ENCODE data around the gene ZCCHC4. TPM values are rescaled to one million over a fixed set of nuclear protein-coding genes. Genes with fewer than 3 reads are reported as not detected.

ZCCHC4 gene
- total RNA-seq, 5 donors from 2014 or later (not counting 1 experiment from before 2014, with no cell fraction given), result 10.6 to 12.9 (median 12.0) TPM

GRCh38 chr4:25290490-25291067 is 22.0 kb upstream of the ZCCHC4 start:
- WGBS (ENCODE audit: insufficient coverage), result 92% methylated on average over 7 of the region's 11 CpGs
- H3K9me3 ChIP-seq, result no peaks in the 10 kb centered on the region
- no peak overlapping the region for H3K4me3 ChIP-seq (ENCODE audit: control insufficient read depth in 1 of 2, extremely low read depth in 1 of 2, low read length in 1 of 2)
- H3K36me3 ChIP-seq (ENCODE audit: control insufficient read depth in 2 of 2, extremely low read depth in 1 of 2, insufficient read depth in 1 of 2, low read length in 1 of 2), result no peaks in the 10 kb centered on the region
- no peak overlapping the region for H3K4me3 Mint-ChIP-seq
- no peak overlapping the region for H3K27ac ChIP-seq (ENCODE audit: low read length)
- POLR2A ChIA-PET, result interaction anchor here in 1 of 2 donors (0.7 kb wide), 1 partner anchor 18 kb away, joined by 5 read pairs; no protein-coding TSS in a partner anchor
- H3K27ac Mint-ChIP-seq, result no peak overlapping the region
- H3K36me3 Mint-ChIP-seq, result peaks cover 6% of the 10 kb centered on the region
- H3K4me1 Mint-ChIP-seq, result no peaks in the 10 kb centered on the region
- H3K4me1 ChIP-seq (ENCODE audit: control insufficient read depth in 1 of 2, extremely low read depth in 1 of 2, insufficient read depth in 2 of 2, low read length in 2 of 2), result no peaks in the 10 kb centered on the region
- peaks cover 0 to 2% of the 10 kb centered on the region in 2 experiments for H3K27me3 ChIP-seq (replicated peaks in 1 of 2; ENCODE audit: control insufficient read depth in 2 of 2, extremely low read depth in 1 of 2, insufficient read depth in 2 of 2, low read length in 1 of 2)
- peaks cover 4 to 7% of the 10 kb centered on the region in 2 donors for H3K27me3 Mint-ChIP-seq
- DNase-seq (no peak), ATAC-seq (replicated peaks in 1 of 4) (no peak)
- CTCF ChIA-PET, result no interaction called here
- peaks cover 11% of the 10 kb centered on the region in 3 donors for H3K9me3 Mint-ChIP-seq

- H3K9me3 Mint-ChIP-seq, result peaks cover 11% of the 10 kb centered on the region in 3 donors
- H3K4me3 ChIP-seq (ENCODE audit: control insufficient read depth in 1 of 2, extremely low read depth in 1 of 2, low read length in 1 of 2), result no peak overlapping the region
- H3K27me3 ChIP-seq (replicated peaks in 1 of 2; ENCODE audit: control insufficient read depth in 2 of 2, extremely low read depth in 1 of 2, insufficient read depth in 2 of 2, low read length in 1 of 2), result peaks cover 0 to 2% of the 10 kb centered on the region in 2 experiments
- no peaks in the 10 kb centered on the region for H3K36me3 ChIP-seq (ENCODE audit: control insufficient read depth in 2 of 2, extremely low read depth in 1 of 2, insufficient read depth in 1 of 2, low read length in 1 of 2)
- DNase-seq (no peak), ATAC-seq (replicated peaks in 1 of 4) (no peak)
- no peaks in the 10 kb centered on the region for H3K4me1 Mint-ChIP-seq
- H3K4me3 Mint-ChIP-seq, result no peak overlapping the region
- H3K36me3 Mint-ChIP-seq, result peaks cover 6% of the 10 kb centered on the region
- H3K9me3 ChIP-seq, result no peaks in the 10 kb centered on the region
- ChIA-PET POLR2A (interaction anchor here in 1 of 2 donors (0.7 kb wide), 1 partner anchor 114 kb away, joined by 3 read pairs; no protein-coding TSS in a partner anchor), CTCF (no interaction called here)
- H3K27ac ChIP-seq (ENCODE audit: low read length), result no peak overlapping the region
- H3K4me1 ChIP-seq (ENCODE audit: control insufficient read depth in 1 of 2, extremely low read depth in 1 of 2, insufficient read depth in 2 of 2, low read length in 2 of 2), result no peaks in the 10 kb centered on the region
- no peak overlapping the region for H3K27ac Mint-ChIP-seq
- 82% methylated on average over 6 of the region's 12 CpGs for WGBS (ENCODE audit: insufficient coverage)
- peaks cover 4 to 7% of the 10 kb centered on the region in 2 donors for H3K27me3 Mint-ChIP-seq
Measured at GRCh38 chr4:25291158-25291733, 21.3 kb upstream of the ZCCHC4 start.

GRCh38 chr4:25297528-25298242 is 14.9 kb upstream of the ZCCHC4 start:
- peaks cover 12% of the 10 kb centered on the region in 2 donors for H3K27me3 Mint-ChIP-seq
- no peak overlapping the region for H3K4me3 ChIP-seq (ENCODE audit: control insufficient read depth in 1 of 2, extremely low read depth in 1 of 2, low read length in 1 of 2)
- no peaks in the 10 kb centered on the region for H3K4me1 Mint-ChIP-seq

GRCh38 chr4:25299476-25300203 is 12.9 kb upstream of the ZCCHC4 start:
- ChIA-PET CTCF (interaction anchor here (0.5 to 1.6 kb wide), 2 partner anchors 13 to 169 kb away, joined by 3 to 6 read pairs; no protein-coding TSS in a partner anchor), POLR2A (no interaction called here)
- peaks cover 0 to 11% of the 10 kb centered on the region in 2 experiments for H3K27me3 ChIP-seq (replicated peaks in 1 of 2; ENCODE audit: control insufficient read depth in 2 of 2, extremely low read depth in 1 of 2, insufficient read depth in 2 of 2, low read length in 1 of 2)
- no peak overlapping the region for H3K4me3 ChIP-seq (ENCODE audit: control insufficient read depth in 1 of 2, extremely low read depth in 1 of 2, low read length in 1 of 2)
- no peak overlapping the region for H3K4me3 Mint-ChIP-seq
- 63% methylated on average over 5 of the region's 10 CpGs for WGBS (ENCODE audit: insufficient coverage)
- ATAC-seq (replicated peaks in 1 of 4) (no peak), DNase-seq (no peak)
- H3K27ac ChIP-seq (ENCODE audit: low read length), result no peak overlapping the region
- no peaks in the 10 kb centered on the region for H3K36me3 ChIP-seq (ENCODE audit: control insufficient read depth in 2 of 2, extremely low read depth in 1 of 2, insufficient read depth in 1 of 2, low read length in 1 of 2)
- no peaks in the 10 kb centered on the region for H3K36me3 Mint-ChIP-seq
- no peaks in the 10 kb centered on the region for H3K4me1 Mint-ChIP-seq
- peaks cover 16 to 21% of the 10 kb centered on the region in 2 donors for H3K27me3 Mint-ChIP-seq
- no peaks in the 10 kb centered on the region for H3K9me3 ChIP-seq
- H3K4me1 ChIP-seq (ENCODE audit: control insufficient read depth in 1 of 2, extremely low read depth in 1 of 2, insufficient read depth in 2 of 2, low read length in 2 of 2), result no peaks in the 10 kb centered on the region
- no peaks in the 10 kb centered on the region for H3K9me3 Mint-ChIP-seq
- no peak overlapping the region for H3K27ac Mint-ChIP-seq

More at GRCh38 chr4:25297528-25298242, 14.9 kb upstream of the ZCCHC4 start:
- peaks cover 0 to 13% of the 10 kb centered on the region in 2 experiments for H3K27me3 ChIP-seq (replicated peaks in 1 of 2; ENCODE audit: control insufficient read depth in 2 of 2, extremely low read depth in 1 of 2, insufficient read depth in 2 of 2, low read length in 1 of 2)
- no peaks in the 10 kb centered on the region for H3K4me1 ChIP-seq (ENCODE audit: control insufficient read depth in 1 of 2, extremely low read depth in 1 of 2, insufficient read depth in 2 of 2, low read length in 2 of 2)
- WGBS (ENCODE audit: insufficient coverage), result no CpG with 5 or more reads among the region's 5 CpGs
- H3K36me3 ChIP-seq (ENCODE audit: control insufficient read depth in 2 of 2, extremely low read depth in 1 of 2, insufficient read depth in 1 of 2, low read length in 1 of 2), result no peaks in the 10 kb centered on the region
- H3K27ac Mint-ChIP-seq, result no peak overlapping the region
- H3K4me3 Mint-ChIP-seq, result no peak overlapping the region
- ChIA-PET CTCF (no interaction called here), POLR2A (no interaction called here)
- H3K9me3 Mint-ChIP-seq, result no peaks in the 10 kb centered on the region
- H3K36me3 Mint-ChIP-seq, result no peaks in the 10 kb centered on the region
- H3K27ac ChIP-seq (ENCODE audit: low read length), result no peak overlapping the region
- no peaks in the 10 kb centered on the region for H3K9me3 ChIP-seq
- no peak for DNase-seq
- ATAC-seq (replicated peaks in 1 of 4), result no peak

GRCh38 chr4:25301471-25301870 is 11.1 kb upstream of the ZCCHC4 start:
- ChIA-PET CTCF (no interaction called here), POLR2A (no interaction called here)
- Mint-ChIP-seq H3K36me3 (no peaks in the 10 kb centered on the region), H3K4me1 (no peaks in the 10 kb centered on the region), H3K27me3 (peaks cover 16 to 20% of the 10 kb centered on the region in 2 donors), H3K27ac (no peak overlapping the region), H3K9me3 (no peaks in the 10 kb centered on the region), H3K4me3 (no peak overlapping the region)
- Histone ChIP-seq H3K9me3 (no peaks in the 10 kb centered on the region), H3K4me1 (ENCODE audit: control insufficient read depth in 1 of 2, extremely low read depth in 1 of 2, insufficient read depth in 2 of 2, low read length in 2 of 2) (no peaks in the 10 kb centered on the region), H3K27ac (ENCODE audit: low read length) (no peak overlapping the region), H3K36me3 (ENCODE audit: control insufficient read depth in 2 of 2, extremely low read depth in 1 of 2, insufficient read depth in 1 of 2, low read length in 1 of 2) (no peaks in the 10 kb centered on the region), H3K4me3 (ENCODE audit: control insufficient read depth in 1 of 2, extremely low read depth in 1 of 2, low read length in 1 of 2) (no peak overlapping the region), H3K27me3 (replicated peaks in 1 of 2; ENCODE audit: control insufficient read depth in 2 of 2, extremely low read depth in 1 of 2, insufficient read depth in 2 of 2, low read length in 1 of 2) (peaks cover 0 to 15% of the 10 kb centered on the region in 2 experiments)
- DNase-seq, result no peak
- ATAC-seq (replicated peaks in 1 of 4), result no peak
- 90% methylated on average over 1 of the region's 4 CpGs for WGBS (ENCODE audit: insufficient coverage)

- peaks cover 0 to 19% of the 10 kb centered on the region in 2 experiments for H3K27me3 ChIP-seq (replicated peaks in 1 of 2; ENCODE audit: control insufficient read depth in 2 of 2, extremely low read depth in 1 of 2, insufficient read depth in 2 of 2, low read length in 1 of 2)
- Mint-ChIP-seq H3K9me3 (no peaks in the 10 kb centered on the region), H3K4me3 (no peak overlapping the region), H3K27me3 (peaks cover 16 to 25% of the 10 kb centered on the region in 2 donors), H3K36me3 (no peaks in the 10 kb centered on the region), H3K4me1 (no peaks in the 10 kb centered on the region), H3K27ac (no peak overlapping the region)
- no peaks in the 10 kb centered on the region for H3K36me3 ChIP-seq (ENCODE audit: control insufficient read depth in 2 of 2, extremely low read depth in 1 of 2, insufficient read depth in 1 of 2, low read length in 1 of 2)
- DNase-seq, result no peak
- ChIA-PET POLR2A (interaction anchor here in 1 of 2 donors (0.6 kb wide), 1 partner anchor 9 kb away, joined by 8 read pairs; no protein-coding TSS in a partner anchor), CTCF (no interaction called here)
- no peak for ATAC-seq (replicated peaks in 1 of 4)
- no peaks in the 10 kb centered on the region for H3K4me1 ChIP-seq (ENCODE audit: control insufficient read depth in 1 of 2, extremely low read depth in 1 of 2, insufficient read depth in 2 of 2, low read length in 2 of 2)
- H3K4me3 ChIP-seq (ENCODE audit: control insufficient read depth in 1 of 2, extremely low read depth in 1 of 2, low read length in 1 of 2), result no peak overlapping the region
- no peaks in the 10 kb centered on the region for H3K9me3 ChIP-seq
- 78% methylated on average over 5 of the region's 9 CpGs for WGBS (ENCODE audit: insufficient coverage)
- no peak overlapping the region for H3K27ac ChIP-seq (ENCODE audit: low read length)
Measured at GRCh38 chr4:25302626-25303025, 9.9 kb upstream of the ZCCHC4 start.
